ENCODE results near the gene NOCT.
"Not testable (repeated sequence)": the region's sequence is repeated elsewhere in the genome, so short reads cannot be mapped to it uniquely, and the experiment has no call there.

Gene NOCT

DNA sequence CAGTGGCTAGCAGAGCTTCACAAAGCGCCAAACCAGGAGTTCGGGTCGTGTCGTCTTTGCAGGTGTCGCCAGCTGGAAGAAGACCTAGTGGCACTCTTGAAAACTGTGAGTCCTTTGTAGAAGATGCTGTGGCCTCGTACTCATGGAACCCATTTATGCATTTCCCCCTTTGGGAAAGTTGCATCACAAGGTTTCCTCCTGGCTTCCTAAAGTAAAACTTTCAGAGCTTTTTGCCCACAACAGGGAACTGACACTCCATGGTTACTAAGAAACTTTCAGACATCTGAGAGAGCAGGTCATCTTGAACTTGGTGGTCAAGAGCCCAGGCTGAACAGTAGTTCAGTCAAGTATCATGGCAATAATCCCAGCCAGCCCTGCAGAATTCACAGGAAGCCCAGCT, 15.9 kb upstream of the NOCT start:
- Histone ChIP-seq H3K27ac (replicated peaks; ENCODE audit: low read length) (no peak overlapping the region), H4K91ac (ENCODE audit: low read depth, low read length, poor library complexity) (no peak overlapping the region), H3K27me3 (ENCODE audit: control insufficient read depth in 3 of 3, insufficient read depth in 3 of 3, low read depth in 1 of 3, low read length in 3 of 3) (no peaks in the 10 kb centered on the region), H4K8ac (ENCODE audit: low read depth, low read length) (no peak overlapping the region), H2AFZ (ENCODE audit: low read length) (no peak overlapping the region), H3K4me1 (ENCODE audit: control insufficient read depth in 2 of 2, insufficient read depth in 1 of 2, low read depth in 1 of 2, low read length in 2 of 2) (no peaks in the 10 kb centered on the region), H2BK12ac (ENCODE audit: low read length) (no peak overlapping the region), H3K4me3 (ENCODE audit: low read length in 2 of 2) (no peak overlapping the region), H3K4me2 (ENCODE audit: insufficient read depth, low read length, poor library complexity, severe bottlenecking) (no peak overlapping the region), H2BK15ac (ENCODE audit: low read length) (no peak overlapping the region), H2BK120ac (ENCODE audit: low read depth, low read length) (no peak overlapping the region), H3K14ac (ENCODE audit: low read length) (no peak overlapping the region), H3K18ac (ENCODE audit: low read length) (no peak overlapping the region), H3K9me3 (replicated peaks in 1 of 2; ENCODE audit: control insufficient read depth in 2 of 2, insufficient read depth in 1 of 2, low read depth in 1 of 2, low read length in 2 of 2) (no peaks in the 10 kb centered on the region), H2AK5ac (ENCODE audit: low read depth, low read length) (no peak overlapping the region), H2BK5ac (ENCODE audit: low read length) (no peak overlapping the region), H3K36me3 (replicated peaks in 1 of 2; ENCODE audit: control insufficient read depth in 2 of 2, insufficient read depth in 2 of 2, low read length in 2 of 2) (no peaks in the 10 kb centered on the region), H3K79me1 (ENCODE audit: low read depth, low read length) (no peaks in the 10 kb centered on the region), H3K23ac (ENCODE audit: low read depth, low read length, poor library complexity) (no peak overlapping the region), H3K4ac (ENCODE audit: low read length) (no peak overlapping the region), H3K9ac (ENCODE audit: low read depth, low read length, poor library complexity) (no peak overlapping the region)
- no CpG with 5 or more reads among the region's 6 CpGs for WGBS, 2 donors (ENCODE audit: extremely low coverage in 2 of 2, insufficient read length in 2 of 2, insufficient replicate concordance in 1 of 2)
- DNase-seq (ENCODE audit: low spot score) = no peak

GRCh38 chr4:139000134-139000533, 15.4 kb upstream of the NOCT start:
- not testable (repeated sequence) for H3K9ac ChIP-seq (ENCODE audit: low read depth, low read length, poor library complexity); H2AK5ac ChIP-seq (ENCODE audit: low read depth, low read length); H4K91ac ChIP-seq (ENCODE audit: low read depth, low read length, poor library complexity); H3K18ac ChIP-seq (ENCODE audit: low read length); H3K79me1 ChIP-seq (ENCODE audit: low read depth, low read length); H3K4me3 ChIP-seq (ENCODE audit: low read length in 2 of 2); H2AFZ ChIP-seq (ENCODE audit: low read length); H3K4me2 ChIP-seq (ENCODE audit: insufficient read depth, low read length, poor library complexity, severe bottlenecking); H4K8ac ChIP-seq (ENCODE audit: low read depth, low read length); H3K4me1 ChIP-seq (ENCODE audit: control insufficient read depth in 2 of 2, insufficient read depth in 1 of 2, low read depth in 1 of 2, low read length in 2 of 2); H2BK12ac ChIP-seq (ENCODE audit: low read length); H3K27me3 ChIP-seq (ENCODE audit: control insufficient read depth in 3 of 3, insufficient read depth in 3 of 3, low read depth in 1 of 3, low read length in 3 of 3); DNase-seq (ENCODE audit: low spot score); H3K36me3 ChIP-seq (replicated peaks in 1 of 2; ENCODE audit: control insufficient read depth in 2 of 2, insufficient read depth in 2 of 2, low read length in 2 of 2); H3K4ac ChIP-seq (ENCODE audit: low read length); H3K9me3 ChIP-seq (replicated peaks in 1 of 2; ENCODE audit: control insufficient read depth in 2 of 2, insufficient read depth in 1 of 2, low read depth in 1 of 2, low read length in 2 of 2); H3K27ac ChIP-seq (replicated peaks; ENCODE audit: low read length); H3K23ac ChIP-seq (ENCODE audit: low read depth, low read length, poor library complexity); H2BK120ac ChIP-seq (ENCODE audit: low read depth, low read length); H2BK15ac ChIP-seq (ENCODE audit: low read length); H2BK5ac ChIP-seq (ENCODE audit: low read length); H3K14ac ChIP-seq (ENCODE audit: low read length)
- no CpG with 5 or more reads among the region's 5 CpGs for WGBS, 2 donors (ENCODE audit: extremely low coverage in 2 of 2, insufficient read length in 2 of 2, insufficient replicate concordance in 1 of 2)

DNA sequence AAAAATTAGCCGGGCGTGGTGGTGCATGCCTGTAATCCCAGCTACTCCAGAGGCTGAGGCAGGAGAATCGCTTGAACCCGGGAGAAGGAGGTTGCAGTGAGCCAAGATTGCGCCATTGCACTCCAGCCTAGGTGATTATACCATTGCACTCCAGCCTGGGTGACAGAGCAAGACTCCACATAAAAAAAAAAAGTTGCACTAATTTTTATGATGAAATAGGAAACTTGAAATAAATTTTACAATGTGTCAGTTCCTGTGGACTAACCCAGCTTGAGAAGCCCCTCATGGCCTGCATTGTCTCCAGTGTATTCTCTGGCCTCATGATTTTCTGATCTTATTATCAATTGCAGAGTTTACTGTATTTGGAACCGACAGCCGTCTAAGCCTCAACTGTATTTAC, 14.2 kb upstream of the NOCT start:
- H2BK120ac ChIP-seq (ENCODE audit: low read depth, low read length); H2BK15ac ChIP-seq (ENCODE audit: low read length); DNase-seq (ENCODE audit: low spot score); H4K8ac ChIP-seq (ENCODE audit: low read depth, low read length); H3K4me3 ChIP-seq (ENCODE audit: low read length in 2 of 2); H3K4me1 ChIP-seq (ENCODE audit: control insufficient read depth in 2 of 2, insufficient read depth in 1 of 2, low read depth in 1 of 2, low read length in 2 of 2); H3K4ac ChIP-seq (ENCODE audit: low read length); H2AFZ ChIP-seq (ENCODE audit: low read length); H2BK12ac ChIP-seq (ENCODE audit: low read length); H3K27ac ChIP-seq (replicated peaks; ENCODE audit: low read length); H3K79me1 ChIP-seq (ENCODE audit: low read depth, low read length); H3K36me3 ChIP-seq (replicated peaks in 1 of 2; ENCODE audit: control insufficient read depth in 2 of 2, insufficient read depth in 2 of 2, low read length in 2 of 2); H3K14ac ChIP-seq (ENCODE audit: low read length); H3K18ac ChIP-seq (ENCODE audit: low read length); H2AK5ac ChIP-seq (ENCODE audit: low read depth, low read length); H3K4me2 ChIP-seq (ENCODE audit: insufficient read depth, low read length, poor library complexity, severe bottlenecking); H3K27me3 ChIP-seq (ENCODE audit: control insufficient read depth in 3 of 3, insufficient read depth in 3 of 3, low read depth in 1 of 3, low read length in 3 of 3); H3K9me3 ChIP-seq (replicated peaks in 1 of 2; ENCODE audit: control insufficient read depth in 2 of 2, insufficient read depth in 1 of 2, low read depth in 1 of 2, low read length in 2 of 2); H3K23ac ChIP-seq (ENCODE audit: low read depth, low read length, poor library complexity); H3K9ac ChIP-seq (ENCODE audit: low read depth, low read length, poor library complexity); H2BK5ac ChIP-seq (ENCODE audit: low read length); H4K91ac ChIP-seq (ENCODE audit: low read depth, low read length, poor library complexity): not testable (repeated sequence)
- WGBS, 2 donors (ENCODE audit: extremely low coverage in 2 of 2, insufficient read length in 2 of 2, insufficient replicate concordance in 1 of 2) = no CpG with 5 or more reads among the region's 7 CpGs

DNA sequence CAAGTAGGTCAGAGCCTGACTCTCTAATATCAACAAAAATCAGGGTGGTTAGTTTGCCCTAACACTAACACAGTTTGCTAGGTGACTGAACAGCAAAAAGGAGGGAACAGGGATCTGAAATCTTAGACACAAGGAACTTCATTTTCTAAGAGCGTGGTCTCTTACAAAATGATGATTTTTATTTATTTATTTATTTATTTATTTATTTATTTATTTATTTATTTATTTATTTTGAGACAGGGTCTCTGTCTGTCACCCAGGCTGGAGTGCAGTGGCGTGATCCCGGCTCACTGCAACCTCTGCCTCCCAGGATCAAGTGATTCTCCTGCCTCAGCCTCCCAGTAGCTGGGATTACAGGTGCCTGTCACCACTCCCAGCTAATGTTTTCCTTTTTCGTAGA, 11.9 kb upstream of the NOCT start:
- H3K4me2 ChIP-seq (ENCODE audit: insufficient read depth, low read length, poor library complexity, severe bottlenecking); H3K4me3 ChIP-seq (ENCODE audit: low read length in 2 of 2); H3K9me3 ChIP-seq (replicated peaks in 1 of 2; ENCODE audit: control insufficient read depth in 2 of 2, insufficient read depth in 1 of 2, low read depth in 1 of 2, low read length in 2 of 2); H3K14ac ChIP-seq (ENCODE audit: low read length); H3K18ac ChIP-seq (ENCODE audit: low read length); H3K27me3 ChIP-seq (ENCODE audit: control insufficient read depth in 3 of 3, insufficient read depth in 3 of 3, low read depth in 1 of 3, low read length in 3 of 3); H4K8ac ChIP-seq (ENCODE audit: low read depth, low read length); H2AFZ ChIP-seq (ENCODE audit: low read length); H3K27ac ChIP-seq (replicated peaks; ENCODE audit: low read length); H2BK120ac ChIP-seq (ENCODE audit: low read depth, low read length); H3K4ac ChIP-seq (ENCODE audit: low read length); H3K36me3 ChIP-seq (replicated peaks in 1 of 2; ENCODE audit: control insufficient read depth in 2 of 2, insufficient read depth in 2 of 2, low read length in 2 of 2); DNase-seq (ENCODE audit: low spot score); H3K79me1 ChIP-seq (ENCODE audit: low read depth, low read length); H3K4me1 ChIP-seq (ENCODE audit: control insufficient read depth in 2 of 2, insufficient read depth in 1 of 2, low read depth in 1 of 2, low read length in 2 of 2); H2BK5ac ChIP-seq (ENCODE audit: low read length); H3K23ac ChIP-seq (ENCODE audit: low read depth, low read length, poor library complexity); H2AK5ac ChIP-seq (ENCODE audit: low read depth, low read length); H2BK12ac ChIP-seq (ENCODE audit: low read length); H2BK15ac ChIP-seq (ENCODE audit: low read length); H3K9ac ChIP-seq (ENCODE audit: low read depth, low read length, poor library complexity); H4K91ac ChIP-seq (ENCODE audit: low read depth, low read length, poor library complexity): not testable (repeated sequence)
- no CpG with 5 or more reads among the region's 4 CpGs for WGBS, 2 donors (ENCODE audit: extremely low coverage in 2 of 2, insufficient read length in 2 of 2, insufficient replicate concordance in 1 of 2)

Data from neuronal stem cell (in vitro differentiated cells).